Central memory CD8-positive, alpha-beta T cell (primary cell): ENCODE data around the gene MICAL2.
A peak's percentile ranks its signal among the peaks of the same experiment; 100 is the strongest.

Experiments
- ATAC-seq: fragments of 150-1000 bp; cut with Tn5 transposase; replicated peaks from 2 replicates; pipeline ENCODE4 v1.10.0; 2022; ENCODE audit warnings: mild to moderate bottlenecking, moderate FRiP score, moderate number of reproducible peaks; ENCODE audit not compliant: poor library complexity, severe bottlenecking; ENCODE audit errors: extremely low read depth
- DNase-seq, 2 donors: peaks; one replicate each; pipeline ENCODE4 v3.0.0; 2021; ENCODE audit warnings: low spot score in 2 of 2
- H3K27ac Mint-ChIP-seq: one replicate; pipeline ENCODE4 v1.8.0; 2022; ENCODE audit warnings: low read depth, mild to moderate bottlenecking, moderate library complexity, mixed read lengths
- H3K27me3 Mint-ChIP-seq: one replicate; pipeline ENCODE4 v1.8.0; 2022; ENCODE audit warnings: mixed read lengths
- H3K36me3 Mint-ChIP-seq: one replicate; pipeline ENCODE4 v1.8.0; 2022; ENCODE audit warnings: mild to moderate bottlenecking, moderate library complexity, mixed read lengths; ENCODE audit not compliant: insufficient read depth
- H3K4me1 Mint-ChIP-seq: one replicate; pipeline ENCODE4 v1.8.0; 2022; ENCODE audit warnings: mixed read lengths
- H3K4me3 Mint-ChIP-seq: one replicate; pipeline ENCODE4 v1.8.0; 2022; ENCODE audit warnings: mild to moderate bottlenecking, moderate library complexity, mixed read lengths
- H3K9me3 Mint-ChIP-seq: one replicate; pipeline ENCODE4 v1.8.0; 2022; ENCODE audit warnings: mixed read lengths

The MICAL2 gene

GRCh38 chr11:12097219-12097618 lies 13.2 kb upstream of the MICAL2 start:
- Mint-ChIP-seq H3K4me3 (no peak overlapping the region), H3K4me1 (peaks cover 42% of the 10 kb centered on the region), H3K27ac (no peak overlapping the region), H3K9me3 (no peaks in the 10 kb centered on the region), H3K27me3 (no peaks in the 10 kb centered on the region), H3K36me3 (peaks cover 2% of the 10 kb centered on the region)
- no peak for ATAC-seq
- DNase-seq: no peak

GRCh38 chr11:12098601-12099000 lies 11.8 kb upstream of the MICAL2 start:
- Mint-ChIP-seq H3K9me3 (no peaks in the 10 kb centered on the region), H3K27ac (no peak overlapping the region), H3K4me3 (no peak overlapping the region), H3K27me3 (no peaks in the 10 kb centered on the region), H3K4me1 (peaks cover 46% of the 10 kb centered on the region), H3K36me3 (peaks cover 2% of the 10 kb centered on the region)
- ATAC-seq: no peak
- DNase-seq: no peak

GRCh38 chr11:12099132-12099873 lies 11.1 kb upstream of the MICAL2 start:
- DNase-seq: no peak
- no peaks in the 10 kb centered on the region for H3K27me3 Mint-ChIP-seq
- H3K27ac Mint-ChIP-seq: no peak overlapping the region
- no peak overlapping the region for H3K4me3 Mint-ChIP-seq
- H3K9me3 Mint-ChIP-seq: no peaks in the 10 kb centered on the region
- ATAC-seq: no peak
- peaks cover 46% of the 10 kb centered on the region for H3K4me1 Mint-ChIP-seq
- H3K36me3 Mint-ChIP-seq: peaks cover 2% of the 10 kb centered on the region

- ATAC-seq: no peak
- DNase-seq: no peak
- H3K36me3 Mint-ChIP-seq: peaks cover 2% of the 10 kb centered on the region
- peaks cover 55% of the 10 kb centered on the region for H3K4me1 Mint-ChIP-seq
- H3K4me3 Mint-ChIP-seq: no peak overlapping the region
- no peaks in the 10 kb centered on the region for H3K27me3 Mint-ChIP-seq
- H3K9me3 Mint-ChIP-seq: no peaks in the 10 kb centered on the region
- H3K27ac Mint-ChIP-seq: no peak overlapping the region
Observed at GRCh38 chr11:12100429-12100828, 10.0 kb upstream of the MICAL2 start.

GRCh38 chr11:12100841-12101242 lies 9.5 kb upstream of the MICAL2 start:
- ATAC-seq (no peak), DNase-seq (no peak)
- H3K27me3 Mint-ChIP-seq: no peaks in the 10 kb centered on the region
- peaks cover 55% of the 10 kb centered on the region for H3K4me1 Mint-ChIP-seq
- H3K4me3 Mint-ChIP-seq: no peak overlapping the region
- H3K27ac Mint-ChIP-seq: no peak overlapping the region
- H3K36me3 Mint-ChIP-seq: peaks cover 2% of the 10 kb centered on the region
- H3K9me3 Mint-ChIP-seq: no peaks in the 10 kb centered on the region

GRCh38 chr11:12101318-12101717 lies 9.1 kb upstream of the MICAL2 start:
- Mint-ChIP-seq H3K9me3 (no peaks in the 10 kb centered on the region), H3K4me1 (peaks cover 58% of the 10 kb centered on the region), H3K4me3 (peak overlapping the region; percentile 19), H3K27me3 (no peaks in the 10 kb centered on the region), H3K36me3 (peaks cover 2% of the 10 kb centered on the region), H3K27ac (peak overlapping the region; percentile 58)
- no peak for DNase-seq
- no peak for ATAC-seq

- H3K4me3 Mint-ChIP-seq: no peak overlapping the region
- peaks cover 59% of the 10 kb centered on the region for H3K4me1 Mint-ChIP-seq
- no peak for DNase-seq
- peak overlapping the region; percentile 35 for H3K27ac Mint-ChIP-seq
- no peaks in the 10 kb centered on the region for H3K9me3 Mint-ChIP-seq
- ATAC-seq: no peak
- H3K36me3 Mint-ChIP-seq: peaks cover 2% of the 10 kb centered on the region
- no peaks in the 10 kb centered on the region for H3K27me3 Mint-ChIP-seq
Observed at GRCh38 chr11:12102588-12103410, 7.6 kb upstream of the MICAL2 start.

- H3K4me3 Mint-ChIP-seq: no peak overlapping the region
- DNase-seq (no peak), ATAC-seq (no peak)
- H3K4me1 Mint-ChIP-seq: peaks cover 55% of the 10 kb centered on the region
- H3K36me3 Mint-ChIP-seq: peaks cover 2% of the 10 kb centered on the region
- no peaks in the 10 kb centered on the region for H3K9me3 Mint-ChIP-seq
- peak overlapping the region; percentile 35 for H3K27ac Mint-ChIP-seq
- H3K27me3 Mint-ChIP-seq: no peaks in the 10 kb centered on the region
Observed at GRCh38 chr11:12103411-12104225, 6.8 kb upstream of the MICAL2 start.

- no peak overlapping the region for H3K4me3 Mint-ChIP-seq
- peaks cover 54% of the 10 kb centered on the region for H3K4me1 Mint-ChIP-seq
- no peak for ATAC-seq
- DNase-seq: no peak
- no peaks in the 10 kb centered on the region for H3K27me3 Mint-ChIP-seq
- peaks cover 3% of the 10 kb centered on the region for H3K36me3 Mint-ChIP-seq
- H3K27ac Mint-ChIP-seq: peak overlapping the region; percentile 8
- no peaks in the 10 kb centered on the region for H3K9me3 Mint-ChIP-seq
Observed at GRCh38 chr11:12105471-12105870, 4.9 kb upstream of the MICAL2 start.

- ATAC-seq (no peak), DNase-seq (no peak)
- Mint-ChIP-seq H3K27me3 (no peaks in the 10 kb centered on the region), H3K4me1 (peaks cover 52% of the 10 kb centered on the region), H3K9me3 (no peaks in the 10 kb centered on the region), H3K4me3 (no peak overlapping the region), H3K27ac (peak overlapping the region; percentile 8), H3K36me3 (peaks cover 3% of the 10 kb centered on the region)
Observed at GRCh38 chr11:12106101-12106500, 4.3 kb upstream of the MICAL2 start.

- H3K4me1 Mint-ChIP-seq: peaks cover 49% of the 10 kb centered on the region
- H3K9me3 Mint-ChIP-seq: no peaks in the 10 kb centered on the region
- H3K4me3 Mint-ChIP-seq: no peak overlapping the region
- peak overlapping the region; percentile 59 for H3K27ac Mint-ChIP-seq
- DNase-seq: no peak
- ATAC-seq: no peak
- peaks cover 2% of the 10 kb centered on the region for H3K36me3 Mint-ChIP-seq
- H3K27me3 Mint-ChIP-seq: no peaks in the 10 kb centered on the region
Observed at GRCh38 chr11:12106501-12106900, 3.9 kb upstream of the MICAL2 start.

- Mint-ChIP-seq H3K27me3 (no peaks in the 10 kb centered on the region), H3K36me3 (peaks cover 1% of the 10 kb centered on the region), H3K4me3 (peak overlapping the region; percentile 77), H3K27ac (no peak overlapping the region), H3K9me3 (no peaks in the 10 kb centered on the region), H3K4me1 (peaks cover 56% of the 10 kb centered on the region)
- DNase-seq (no peak), ATAC-seq (no peak)
Observed at GRCh38 chr11:12108875-12109453, 1.4 kb upstream of the MICAL2 start.
